Fibroblast of lung (primary cell): ENCODE results near the gene RASGRF2. TPM values are rescaled to one million over a fixed set of nuclear protein-coding genes. Genes with fewer than 3 reads are reported as not detected.

Experiments used
- DNase-seq, 2 donors: peaks; one replicate each; pipeline versions ENCODE4 v3.0.0 to v3.0.0-alpha.2; 2010; ENCODE audit warnings: low read depth in 2 of 2
- H2AFZ ChIP-seq: 2 replicates; pipeline ENCODE4 v1.5.1; 2012; ENCODE audit warnings: low read length, control low read depth, inconsistent platforms
- H3K27ac ChIP-seq: 2 replicates; pipeline ENCODE4 v1.5.1; 2011; ENCODE audit warnings: low read length, control low read depth; ENCODE audit not compliant: insufficient read depth
- H3K27me3 ChIP-seq: 2 replicates; pipeline ENCODE4 v1.5.1; 2011; ENCODE audit warnings: mild to moderate bottlenecking, low read length; ENCODE audit not compliant: control insufficient read depth, insufficient read depth
- H3K36me3 ChIP-seq: 2 replicates; pipeline ENCODE4 v1.5.1; 2011; ENCODE audit warnings: low read length; ENCODE audit not compliant: control insufficient read depth, insufficient read depth
- H3K4me1 ChIP-seq: 2 replicates; pipeline ENCODE4 v1.5.1; 2011; ENCODE audit warnings: low read length; ENCODE audit not compliant: control insufficient read depth, insufficient read depth; ENCODE audit errors: extremely low read depth
- H3K4me2 ChIP-seq: 2 replicates; pipeline ENCODE4 v1.5.1; 2011; ENCODE audit warnings: low read length, control low read depth; ENCODE audit not compliant: insufficient read depth; ENCODE audit errors: extremely low read depth
- H3K4me3 ChIP-seq, 4 experiments: fragments of 200-600 bp in 1 of 4; sonication (generic) in 1 of 4; replicated peaks in 1 of 4; 2 replicates each; pipeline ENCODE4 v1.5.1; 2011 to 2016; ENCODE audit warnings: low read length in 4 of 4, low read depth in 3 of 4, mild to moderate bottlenecking in 3 of 4, control low read depth in 2 of 4, inconsistent platforms in 1 of 4, mixed read lengths in 1 of 4; ENCODE audit not compliant: insufficient read depth in 1 of 4; ENCODE audit errors: control extremely low read depth in 1 of 4
- H3K79me2 ChIP-seq: 2 replicates; pipeline ENCODE4 v1.5.1; 2012; ENCODE audit warnings: mild to moderate bottlenecking, low read length, inconsistent platforms; ENCODE audit not compliant: control insufficient read depth, insufficient read depth
- H3K9ac ChIP-seq: 2 replicates; pipeline ENCODE4 v1.5.1; 2011; ENCODE audit warnings: mild to moderate bottlenecking, low read length, control low read depth; ENCODE audit not compliant: insufficient read depth
- H3K9me3 ChIP-seq: 2 replicates; pipeline ENCODE4 v1.5.1; 2012; ENCODE audit warnings: low read depth, low read length; ENCODE audit not compliant: control insufficient read depth, insufficient read depth
- H4K20me1 ChIP-seq: 2 replicates; pipeline ENCODE4 v1.5.1; 2011; ENCODE audit warnings: low read length; ENCODE audit not compliant: control insufficient read depth, insufficient read depth; ENCODE audit errors: extremely low read depth
- EZH2 ChIP-seq: IDR thresholded peaks from 2 replicates; pipeline ENCODE4 v1.5.1; 2012; ENCODE audit warnings: low read length, control low read depth, mild to moderate bottlenecking; ENCODE audit errors: missing control alignments
- polyA plus RNA-seq, 2 donors: library from polyadenylated mRNA; depleted of rRNA in 1 of 2; stranded (reverse) in 1 of 2; unstranded in 1 of 2; fragments of >200 nt; gene quantifications; 2 replicates each; pipeline ENCODE4 v1.2.1, GENCODE V29; 2011 to 2012; ENCODE audit warnings: missing spikeins in 1 of 2
- total RNA-seq: library from RNA; depleted of rRNA; stranded (reverse); fragments of >200 nt; gene quantifications from 2 replicates; pipeline ENCODE4 v1.2.1, GENCODE V29; 2014
- TF ChIP-seq, protein P1 (sequence below), 2 donors: IDR thresholded peaks in 1 of 2; conservative IDR thresholded peaks in 1 of 2; 1 replicate in 1 of 2; 2 replicates in 1 of 2; pipeline ENCODE4 v1.5.1; 2011 to 2012; ENCODE audit warnings: low read length in 2 of 2, control low read depth in 1 of 2, inconsistent platforms in 1 of 2, low read depth in 1 of 2, mild to moderate bottlenecking in 1 of 2

RASGRF2 gene
- total and polyA plus RNA-seq, 2 donors (not counting 1 experiment from before 2014, with no cell fraction given): 3.5 to 19.5 TPM

DNA sequence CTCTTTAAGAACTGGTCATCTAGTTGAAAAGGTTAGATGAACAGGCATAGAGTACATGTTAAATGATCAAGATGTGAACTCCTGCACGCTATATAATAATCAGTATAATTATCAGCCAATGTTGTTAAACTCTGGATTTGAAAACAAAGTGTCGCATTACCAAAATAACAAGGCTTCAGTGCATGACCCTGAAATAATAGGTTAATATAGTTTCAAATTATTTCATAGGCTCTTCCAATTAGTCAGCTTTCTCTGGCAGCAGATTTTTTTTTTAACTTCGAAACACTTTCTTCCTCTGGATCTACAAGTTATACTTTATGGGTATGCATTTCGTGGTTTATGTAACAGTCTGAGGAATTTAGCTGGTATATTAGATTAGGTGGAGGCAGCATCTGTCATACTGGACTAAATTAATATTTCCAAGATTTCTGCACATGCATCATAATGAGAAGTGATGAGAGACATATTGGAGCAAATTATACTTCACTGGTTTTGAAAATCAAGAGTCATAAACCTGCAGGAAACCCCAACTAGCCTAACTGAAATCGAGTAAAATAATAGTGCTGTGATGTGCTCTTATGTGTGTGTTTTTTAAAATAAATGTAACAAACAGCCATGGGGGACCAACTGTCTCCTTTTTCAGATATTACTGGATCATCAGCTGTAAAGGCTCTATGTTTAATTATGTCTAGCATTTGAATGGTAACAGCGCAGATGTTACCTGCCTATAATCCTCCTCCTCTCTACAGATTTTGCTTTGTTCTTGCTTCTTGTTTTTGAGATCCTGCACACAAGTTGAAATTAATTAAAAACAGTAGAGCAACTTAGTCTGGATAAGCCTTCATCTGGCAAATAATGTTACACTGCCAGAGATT is 187.1 kb downstream of the RASGRF2 start:
- H3K4me2 ChIP-seq: no peak overlapping the region
- DNase-seq: no peak
- H3K27ac ChIP-seq: no peak overlapping the region
- no peaks in the 10 kb centered on the region for H4K20me1 ChIP-seq
- H3K4me3 ChIP-seq: no peak overlapping the region
- no peak overlapping the region for H3K9ac ChIP-seq
- H3K9me3 ChIP-seq: no peaks in the 10 kb centered on the region
- TF ChIP-seq, protein P1, sequence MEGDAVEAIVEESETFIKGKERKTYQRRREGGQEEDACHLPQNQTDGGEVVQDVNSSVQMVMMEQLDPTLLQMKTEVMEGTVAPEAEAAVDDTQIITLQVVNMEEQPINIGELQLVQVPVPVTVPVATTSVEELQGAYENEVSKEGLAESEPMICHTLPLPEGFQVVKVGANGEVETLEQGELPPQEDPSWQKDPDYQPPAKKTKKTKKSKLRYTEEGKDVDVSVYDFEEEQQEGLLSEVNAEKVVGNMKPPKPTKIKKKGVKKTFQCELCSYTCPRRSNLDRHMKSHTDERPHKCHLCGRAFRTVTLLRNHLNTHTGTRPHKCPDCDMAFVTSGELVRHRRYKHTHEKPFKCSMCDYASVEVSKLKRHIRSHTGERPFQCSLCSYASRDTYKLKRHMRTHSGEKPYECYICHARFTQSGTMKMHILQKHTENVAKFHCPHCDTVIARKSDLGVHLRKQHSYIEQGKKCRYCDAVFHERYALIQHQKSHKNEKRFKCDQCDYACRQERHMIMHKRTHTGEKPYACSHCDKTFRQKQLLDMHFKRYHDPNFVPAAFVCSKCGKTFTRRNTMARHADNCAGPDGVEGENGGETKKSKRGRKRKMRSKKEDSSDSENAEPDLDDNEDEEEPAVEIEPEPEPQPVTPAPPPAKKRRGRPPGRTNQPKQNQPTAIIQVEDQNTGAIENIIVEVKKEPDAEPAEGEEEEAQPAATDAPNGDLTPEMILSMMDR (conservative IDR thresholded peaks at IDR 0.05 in 1 of 2, IDR thresholded peaks at IDR 0.05 in 1 of 2; ENCODE audit: low read depth in 1 of 2, low read length in 2 of 2): no peak
- TF ChIP-seq EZH2: no peak
- H3K36me3 ChIP-seq: no peaks in the 10 kb centered on the region
- peak overlapping the region; percentile 52 for H2AFZ ChIP-seq
- H3K4me1 ChIP-seq: no peaks in the 10 kb centered on the region
- H3K79me2 ChIP-seq: no peaks in the 10 kb centered on the region
- H3K27me3 ChIP-seq: no peaks in the 10 kb centered on the region

DNA sequence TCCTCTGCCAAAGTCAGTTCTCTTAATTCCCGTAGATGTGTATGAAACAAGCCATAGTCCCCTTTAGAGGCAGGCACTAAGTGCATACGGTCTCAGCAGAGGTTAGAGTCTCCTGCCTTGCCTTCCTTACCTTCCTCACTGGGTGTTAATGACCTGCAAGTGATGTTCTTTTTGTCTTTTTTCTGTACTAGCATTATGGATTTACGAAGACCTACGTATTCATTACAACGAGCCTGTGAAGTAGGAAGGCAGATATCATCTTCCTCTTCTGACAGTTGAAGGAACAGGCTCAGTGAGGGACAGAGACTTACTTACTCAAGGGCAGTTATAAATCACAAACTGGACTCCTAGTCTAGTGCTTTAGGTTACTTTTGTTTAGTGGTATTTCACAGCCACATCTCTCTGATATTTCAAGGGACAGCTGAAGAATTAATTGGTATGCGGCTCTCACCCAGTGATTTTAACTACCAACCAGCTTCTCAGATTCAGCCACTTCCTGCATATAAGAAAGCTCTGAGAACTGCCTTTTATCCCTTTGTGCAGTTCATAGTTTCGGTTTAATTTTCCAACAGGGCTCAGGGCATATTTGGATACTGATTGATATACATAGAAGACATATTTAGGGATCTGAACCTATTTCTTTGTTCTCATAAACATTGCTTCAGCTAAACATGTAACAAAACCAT is 187.9 kb downstream of the RASGRF2 start:
- Histone ChIP-seq H3K9me3 (no peaks in the 10 kb centered on the region), H3K27ac (no peak overlapping the region), H3K79me2 (no peaks in the 10 kb centered on the region), H3K4me3 (no peak overlapping the region), H3K4me2 (peak overlapping the region; percentile 3), H3K9ac (no peak overlapping the region), H4K20me1 (no peaks in the 10 kb centered on the region), H3K27me3 (no peaks in the 10 kb centered on the region), H3K36me3 (no peaks in the 10 kb centered on the region), H2AFZ (peak overlapping the region; percentile 52), H3K4me1 (no peaks in the 10 kb centered on the region)
- no peak for TF ChIP-seq EZH2
- TF ChIP-seq, protein P1 (conservative IDR thresholded peaks at IDR 0.05 in 1 of 2, IDR thresholded peaks at IDR 0.05 in 1 of 2; ENCODE audit: low read depth in 1 of 2, low read length in 2 of 2): no peak
- DNase-seq: no peak

DNA sequence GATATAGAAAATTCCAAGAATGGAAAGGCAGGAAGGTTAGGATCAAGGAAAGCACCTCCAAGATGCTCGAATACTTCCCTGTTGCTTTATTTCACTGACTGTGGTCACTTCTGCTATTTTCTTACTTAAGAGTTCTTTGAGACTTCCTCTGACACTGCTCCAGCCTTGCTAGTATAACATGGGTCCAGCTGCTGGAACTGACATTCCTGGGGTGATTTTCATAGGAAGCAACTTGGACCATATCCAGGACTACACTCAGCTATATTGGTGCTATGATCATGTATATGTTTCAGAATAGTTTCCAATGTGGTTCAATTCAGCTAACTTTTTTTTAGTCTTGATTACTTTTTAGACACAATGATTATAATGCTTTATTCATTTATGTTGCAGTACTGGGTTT is 191.4 kb downstream of the RASGRF2 start:
- peak; percentile 75 to 76 for DNase-seq
- Histone ChIP-seq H3K4me3 (no peak overlapping the region), H2AFZ (no peak overlapping the region), H3K9ac (no peak overlapping the region), H3K4me2 (no peak overlapping the region), H4K20me1 (no peaks in the 10 kb centered on the region), H3K79me2 (no peaks in the 10 kb centered on the region), H3K27ac (no peak overlapping the region), H3K36me3 (no peaks in the 10 kb centered on the region), H3K9me3 (no peaks in the 10 kb centered on the region), H3K4me1 (no peaks in the 10 kb centered on the region), H3K27me3 (no peaks in the 10 kb centered on the region)
- TF ChIP-seq EZH2: no peak
- TF ChIP-seq, protein P1 (conservative IDR thresholded peaks at IDR 0.05 in 1 of 2, IDR thresholded peaks at IDR 0.05 in 1 of 2; ENCODE audit: low read depth in 1 of 2, low read length in 2 of 2): no peak
